ENCODE measurements around the gene KRTAP12-1. TPM values are rescaled to one million over a fixed set of nuclear protein-coding genes. Genes with fewer than 3 reads are reported as not detected.
A peak's percentile ranks its signal among the peaks of the same experiment; 100 is the strongest.

Gene KRTAP12-1
- total RNA-seq = not detected in 2 replicates

GRCh38 chr21:44681861-44682579, at the start of gene KRTAP12-1:
Gene KRTAP12-1, minus strand, starts transcription at chr21:44682163. Its CDS starts 40 bp downstream, at chr21:44682123.
- DNase-seq = no peak

GRCh38 chr21:44730951-44731579, 49.1 kb upstream of the KRTAP12-1 start:
- peak; percentile 27 for DNase-seq

- no peak for DNase-seq
Observed at GRCh38 chr21:44730028-44730395, 48.0 kb upstream of the KRTAP12-1 start.

GRCh38 chr21:44729336-44730027, 47.5 kb upstream of the KRTAP12-1 start:
- no peak for DNase-seq

GRCh38 chr21:44728716-44729115, 46.8 kb upstream of the KRTAP12-1 start:
- no peak for DNase-seq

- no peak for DNase-seq
Observed at GRCh38 chr21:44727757-44728156, 45.8 kb upstream of the KRTAP12-1 start.

GRCh38 chr21:44727321-44727720, 45.4 kb upstream of the KRTAP12-1 start:
- no peak for DNase-seq

- no peak for DNase-seq
Observed at GRCh38 chr21:44726826-44727225, 44.9 kb upstream of the KRTAP12-1 start.

- DNase-seq = no peak
Observed at GRCh38 chr21:44724926-44725325, 43.0 kb upstream of the KRTAP12-1 start.

- no peak for DNase-seq
Observed at GRCh38 chr21:44724196-44724595, 42.2 kb upstream of the KRTAP12-1 start.

GRCh38 chr21:44723177-44724131, 41.5 kb upstream of the KRTAP12-1 start:
- peak; percentile 12 for DNase-seq

GRCh38 chr21:44722731-44723130, 40.8 kb upstream of the KRTAP12-1 start:
- no peak for DNase-seq

GRCh38 chr21:44720170-44720569, 38.2 kb upstream of the KRTAP12-1 start:
- DNase-seq = no peak

- no peak for DNase-seq
Observed at GRCh38 chr21:44718571-44718970, 36.6 kb upstream of the KRTAP12-1 start.

GRCh38 chr21:44718093-44718492, 36.1 kb upstream of the KRTAP12-1 start:
- no peak for DNase-seq

- DNase-seq = no peak
Observed at GRCh38 chr21:44716984-44717383, 35.0 kb upstream of the KRTAP12-1 start.

- DNase-seq = no peak
Observed at GRCh38 chr21:44714905-44715304, 32.9 kb upstream of the KRTAP12-1 start.

GRCh38 chr21:44713846-44714245, 31.9 kb upstream of the KRTAP12-1 start:
- DNase-seq = no peak

GRCh38 chr21:44713130-44713529, 31.2 kb upstream of the KRTAP12-1 start:
- no peak for DNase-seq

- DNase-seq = no peak
Observed at GRCh38 chr21:44712203-44713028, 30.5 kb upstream of the KRTAP12-1 start.

- DNase-seq = no peak
Observed at GRCh38 chr21:44711327-44712202, 29.6 kb upstream of the KRTAP12-1 start, which contains the start of gene TSPEAR. Gene TSPEAR, minus strand, starts transcription at chr21:44711572. Its CDS starts 58 bp downstream, at chr21:44711514.

Data from dermis blood vessel endothelial cell (primary cell).